ENCODE measurements around the gene GPR39. TPM values are rescaled to one million over a fixed set of nuclear protein-coding genes. Genes with fewer than 3 reads are reported as not detected.

Gene GPR39
- total and polyA plus RNA-seq, 9 donors: 0.08 to 2.0 (median 0.42) TPM; not detected in 2

DNA sequence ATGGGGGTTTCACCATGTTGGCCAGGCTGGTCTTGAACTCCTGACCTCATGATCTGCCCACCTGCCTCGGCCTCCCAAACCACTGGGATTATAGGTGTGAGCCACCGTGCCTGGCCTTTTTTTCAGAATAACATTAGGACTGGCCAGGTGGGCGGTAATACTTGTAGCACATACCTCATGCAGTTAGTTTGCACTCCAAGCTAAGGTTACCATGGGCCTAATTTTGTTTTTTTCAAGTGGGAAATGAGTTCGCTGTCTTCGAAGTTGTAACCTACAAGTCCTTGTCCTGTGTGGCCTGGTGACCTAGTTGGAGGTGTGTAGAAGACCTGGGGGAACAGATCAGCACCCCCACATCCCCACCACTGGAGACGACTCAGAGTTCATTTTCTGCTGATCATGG, 178.6 kb downstream of the GPR39 start:
- Histone ChIP-seq H3K27ac (no peak overlapping the region), H3K4me3 (no peak overlapping the region), H3K9me3 (no peaks in the 10 kb centered on the region), H3K36me3 (no peaks in the 10 kb centered on the region), H3K4me1 (ENCODE audit: insufficient read depth) (no peaks in the 10 kb centered on the region), H3K27me3 (no peaks in the 10 kb centered on the region)
- no peak for DNase-seq
- WGBS, 3 donors: 77 to 89% (median 83%) methylated on average over 6 of the region's 6 CpGs
- TF ChIP-seq EP300 (IDR thresholded peaks at IDR 0.05): no peak
- no peak for TF ChIP-seq POLR2A (IDR thresholded peaks at IDR 0.05)
- TF ChIP-seq, protein P1, sequence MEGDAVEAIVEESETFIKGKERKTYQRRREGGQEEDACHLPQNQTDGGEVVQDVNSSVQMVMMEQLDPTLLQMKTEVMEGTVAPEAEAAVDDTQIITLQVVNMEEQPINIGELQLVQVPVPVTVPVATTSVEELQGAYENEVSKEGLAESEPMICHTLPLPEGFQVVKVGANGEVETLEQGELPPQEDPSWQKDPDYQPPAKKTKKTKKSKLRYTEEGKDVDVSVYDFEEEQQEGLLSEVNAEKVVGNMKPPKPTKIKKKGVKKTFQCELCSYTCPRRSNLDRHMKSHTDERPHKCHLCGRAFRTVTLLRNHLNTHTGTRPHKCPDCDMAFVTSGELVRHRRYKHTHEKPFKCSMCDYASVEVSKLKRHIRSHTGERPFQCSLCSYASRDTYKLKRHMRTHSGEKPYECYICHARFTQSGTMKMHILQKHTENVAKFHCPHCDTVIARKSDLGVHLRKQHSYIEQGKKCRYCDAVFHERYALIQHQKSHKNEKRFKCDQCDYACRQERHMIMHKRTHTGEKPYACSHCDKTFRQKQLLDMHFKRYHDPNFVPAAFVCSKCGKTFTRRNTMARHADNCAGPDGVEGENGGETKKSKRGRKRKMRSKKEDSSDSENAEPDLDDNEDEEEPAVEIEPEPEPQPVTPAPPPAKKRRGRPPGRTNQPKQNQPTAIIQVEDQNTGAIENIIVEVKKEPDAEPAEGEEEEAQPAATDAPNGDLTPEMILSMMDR (IDR thresholded peaks at IDR 0.05): no peak
- intact Hi-C loops (cut with DNase I): no loop called here

DNA sequence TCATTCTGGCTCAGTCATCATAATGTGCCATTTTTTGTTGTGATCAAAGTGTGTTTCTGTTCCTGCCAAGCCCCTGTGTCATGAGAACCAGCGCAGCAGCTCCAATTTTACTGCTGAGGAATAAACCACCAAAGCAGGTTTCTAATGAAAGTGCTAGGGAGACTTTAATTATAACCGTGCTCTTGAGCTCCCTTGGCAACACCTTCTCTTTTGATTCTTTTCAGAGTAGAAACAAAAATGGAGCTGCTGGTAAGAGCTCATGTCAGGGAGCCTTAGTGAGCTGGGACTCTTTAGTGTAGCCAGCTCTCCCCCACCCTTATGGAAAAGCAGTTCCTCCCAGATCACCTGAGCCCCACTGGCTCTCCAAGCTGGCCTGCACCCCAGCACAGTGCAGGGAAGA, 179.1 kb downstream of the GPR39 start:
- Histone ChIP-seq H3K9me3 (no peaks in the 10 kb centered on the region), H3K4me3 (no peak overlapping the region), H3K27ac (no peak overlapping the region), H3K27me3 (no peaks in the 10 kb centered on the region), H3K36me3 (no peaks in the 10 kb centered on the region), H3K4me1 (ENCODE audit: insufficient read depth) (no peaks in the 10 kb centered on the region)
- DNase-seq: no peak
- intact Hi-C loops (cut with DNase I): no loop called here
- TF ChIP-seq EP300 (IDR thresholded peaks at IDR 0.05) (no peak), POLR2A (IDR thresholded peaks at IDR 0.05) (no peak)
- TF ChIP-seq, protein P1 (IDR thresholded peaks at IDR 0.05): no peak
- WGBS, 3 donors: 74 to 82% (median 78%) methylated on average over 2 of the region's 2 CpGs

DNA sequence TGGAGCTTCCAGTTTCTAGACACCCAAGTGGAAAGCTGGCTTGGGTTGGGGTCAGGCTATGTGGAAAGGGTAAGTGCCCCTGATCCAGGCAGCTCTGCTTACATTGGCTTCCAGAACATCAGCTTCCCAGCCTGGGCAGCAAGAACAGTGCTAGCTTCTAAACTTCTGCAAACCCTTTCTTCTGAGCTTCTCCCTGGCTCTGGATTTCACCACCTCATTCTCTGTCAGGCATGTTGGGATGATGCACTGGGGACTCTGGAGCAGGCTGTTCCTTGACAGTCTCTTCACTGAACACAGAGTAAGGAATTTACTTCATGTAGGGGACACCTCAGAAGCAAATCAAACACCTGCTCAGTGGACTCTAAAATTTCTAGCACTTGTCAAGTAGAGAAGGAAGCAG, 180.6 kb downstream of the GPR39 start:
- H3K27ac ChIP-seq: no peak overlapping the region
- H3K27me3 ChIP-seq: no peaks in the 10 kb centered on the region
- intact Hi-C loops (cut with DNase I): no loop called here
- no peaks in the 10 kb centered on the region for H3K36me3 ChIP-seq
- no peak overlapping the region for H3K4me3 ChIP-seq
- no peak for DNase-seq
- no peaks in the 10 kb centered on the region for H3K4me1 ChIP-seq (ENCODE audit: insufficient read depth)
- no peaks in the 10 kb centered on the region for H3K9me3 ChIP-seq
- TF ChIP-seq POLR2A (IDR thresholded peaks at IDR 0.05): no peak
- TF ChIP-seq, protein P1 (IDR thresholded peaks at IDR 0.05): no peak
- no peak for TF ChIP-seq EP300 (IDR thresholded peaks at IDR 0.05)

DNA sequence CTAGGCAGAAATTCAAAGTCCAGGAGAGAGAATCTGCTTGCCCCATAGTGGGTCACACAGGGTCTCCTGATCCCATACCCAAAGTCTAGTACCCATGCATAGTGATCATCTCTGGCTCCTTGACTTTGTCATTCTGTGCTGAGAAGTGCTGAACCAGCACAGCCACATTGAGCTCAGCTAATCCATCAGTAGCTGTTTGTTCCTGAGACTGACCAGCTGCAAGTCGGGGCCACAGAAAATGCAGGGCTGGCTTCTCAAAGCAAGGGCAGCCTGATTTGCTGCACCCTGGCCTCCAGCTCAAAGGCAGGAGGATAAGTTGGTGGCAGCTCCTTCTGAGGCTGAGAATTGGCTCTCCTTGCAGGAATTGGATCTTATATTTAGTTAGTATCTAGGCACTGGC, 181.2 kb downstream of the GPR39 start:
- no peaks in the 10 kb centered on the region for H3K36me3 ChIP-seq
- no peaks in the 10 kb centered on the region for H3K9me3 ChIP-seq
- DNase-seq: no peak
- 87 to 94% (median 93%) methylated on average over 1 of the region's 1 CpG for WGBS, 3 donors
- no peak overlapping the region for H3K4me3 ChIP-seq
- intact Hi-C loops (cut with DNase I): no loop called here
- no peak overlapping the region for H3K27ac ChIP-seq
- TF ChIP-seq POLR2A (IDR thresholded peaks at IDR 0.05) (no peak), EP300 (IDR thresholded peaks at IDR 0.05) (no peak)
- TF ChIP-seq, protein P1 (IDR thresholded peaks at IDR 0.05): no peak
- H3K4me1 ChIP-seq (ENCODE audit: insufficient read depth): no peaks in the 10 kb centered on the region
- H3K27me3 ChIP-seq: no peaks in the 10 kb centered on the region

DNA sequence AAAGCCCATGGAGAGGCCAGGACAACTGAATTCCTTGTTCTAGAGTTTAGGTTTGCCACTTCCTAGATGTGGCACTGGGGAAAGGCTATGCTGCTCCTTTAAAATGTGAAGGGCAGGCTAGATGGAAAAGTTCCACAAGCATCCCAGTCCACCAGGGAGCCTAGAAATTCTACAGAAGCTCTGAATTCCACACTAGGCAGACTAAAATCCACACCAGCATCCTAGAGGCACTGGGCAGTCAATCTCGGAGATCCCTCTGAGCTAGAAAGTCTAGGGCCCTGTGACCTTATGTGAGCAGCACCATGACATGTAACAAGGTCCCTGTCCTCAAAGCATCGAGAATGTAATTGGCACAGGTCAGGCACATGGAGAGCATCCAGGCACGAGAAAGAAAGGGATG, 181.9 kb downstream of the GPR39 start:
- H3K36me3 ChIP-seq: no peaks in the 10 kb centered on the region
- H3K27me3 ChIP-seq: no peaks in the 10 kb centered on the region
- no peak overlapping the region for H3K4me3 ChIP-seq
- intact Hi-C loops (cut with DNase I): no loop called here
- 61 to 73% (median 64%) methylated on average over 3 of the region's 3 CpGs for WGBS, 3 donors
- H3K4me1 ChIP-seq (ENCODE audit: insufficient read depth): no peaks in the 10 kb centered on the region
- DNase-seq: no peak
- H3K27ac ChIP-seq: no peak overlapping the region
- TF ChIP-seq EP300 (IDR thresholded peaks at IDR 0.05) (no peak), POLR2A (IDR thresholded peaks at IDR 0.05) (no peak)
- TF ChIP-seq, protein P1 (IDR thresholded peaks at IDR 0.05): no peak
- no peaks in the 10 kb centered on the region for H3K9me3 ChIP-seq
